ENCODE data around the gene PDK2. TPM values are rescaled to one million over a fixed set of nuclear protein-coding genes. Genes with fewer than 3 reads are reported as not detected.

Gene PDK2
- total and polyA plus RNA-seq, 9 of the 15 experiments (the other 6 are each of a cell fraction or from before 2014, with no cell fraction given), result 0.03 to 2.5 (median 1.4) TPM

GRCh38 chr17:50150354-50151040, 55.3 kb downstream of the PDK2 start, which contains the start of gene PPP1R9B (continued):
- TF ChIP-seq TRIM25 (IDR thresholded peaks at IDR 0.05; ENCODE audit: borderline replicate concordance) (no peak), SMAD4 (CRISPR knock-in tag; conservative IDR thresholded peaks at IDR 0.05) (no peak), RBBP5 (IDR thresholded peaks at IDR 0.05; ENCODE audit: borderline replicate concordance, insufficient read depth, low read length, poor library complexity, severe bottlenecking) (peak; percentile 19), ZNF655 (CRISPR knock-in tag; IDR thresholded peaks at IDR 0.05) (no peak), TCFL5 (CRISPR knock-in tag; conservative IDR thresholded peaks at IDR 0.05) (no peak), ZC3H4 (CRISPR knock-in tag; IDR thresholded peaks at IDR 0.05; ENCODE audit: borderline replicate concordance) (no peak), ZNF79 (CRISPR knock-in tag; IDR thresholded peaks at IDR 0.05; ENCODE audit: low read depth) (no peak), MXD1 (CRISPR knock-in tag; IDR thresholded peaks at IDR 0.05; ENCODE audit: borderline replicate concordance, poor library complexity, severe bottlenecking) (no peak), FIP1L1 (IDR thresholded peaks at IDR 0.05; ENCODE audit: low read depth, low read length, poor library complexity, severe bottlenecking) (peak; percentile 69), BHLHE40 (IDR thresholded peaks at IDR 0.05; ENCODE audit: low read length) (no peak), KAT7 (CRISPR knock-in tag; IDR thresholded peaks at IDR 0.05; ENCODE audit: borderline replicate concordance) (0 out of 2 replicates have a peak, but pooled peaks have one; percentile 79), ZKSCAN8 (CRISPR knock-in tag; IDR thresholded peaks at IDR 0.05) (no peak), ZBTB12 (CRISPR knock-in tag; IDR thresholded peaks at IDR 0.05) (no peak), SIN3A (IDR thresholded peaks at IDR 0.05; ENCODE audit: borderline replicate concordance in 2 of 2, control insufficient read depth in 1 of 2, low read depth in 2 of 2, low read length in 2 of 2) (no peak), TAF9B (IDR thresholded peaks at IDR 0.05; ENCODE audit: partially characterized antibody) (no peak), MED1 (CRISPR knock-in tag; IDR thresholded peaks at IDR 0.05; ENCODE audit: borderline replicate concordance) (no peak), NONO (IDR thresholded peaks at IDR 0.05; ENCODE audit: low read depth in 2 of 2, low read length in 1 of 2) (peak in 1 of 2 experiments; percentile 61; a peak in 1 of 4 replicates)

Data from K562 (cell line).